Activated CD8-positive, alpha-beta T cell treated with anti-CD3 and anti-CD28 coated beads for 36 hours (primary cell): Measurements from ENCODE around the gene GBP7. TPM values are rescaled to one million over a fixed set of nuclear protein-coding genes. Genes with fewer than 3 reads are reported as not detected.

Experiments
- ATAC-seq: fragments of 200-7000 bp; cut with Tn5 transposase; one replicate; pipeline ENCODE4 v1.10.0; 2021; ENCODE audit warnings: mild to moderate bottlenecking, moderate library complexity
- CTCF ChIA-PET: fragments of 350-600 bp; sonication (Branson Sonifier 250); formaldehyde crosslinking; loops from one replicate; lab custom pipeline; 2021; ENCODE audit warnings: antibody characterized with exemption; lab: Charles Lee
- POLR2A ChIA-PET: fragments of 350-600 bp; sonication (Branson Sonifier 250); formaldehyde crosslinking; loops from one replicate; lab custom pipeline; 2021; ENCODE audit warnings: antibody characterized with exemption; lab: Charles Lee
- DNase-seq: peaks from one replicate; pipeline ENCODE4 v3.0.0-alpha.2; 2020
- H3K27ac Mint-ChIP-seq: one replicate; pipeline ENCODE4 v1.8.0; 2021; ENCODE audit warnings: mild to moderate bottlenecking, mixed read lengths
- H3K27me3 Mint-ChIP-seq: one replicate; pipeline ENCODE4 v1.8.0; 2021; ENCODE audit warnings: mixed read lengths
- H3K36me3 Mint-ChIP-seq: one replicate; pipeline ENCODE4 v1.8.0; 2021; ENCODE audit warnings: low read depth, mixed read lengths
- H3K4me1 Mint-ChIP-seq: one replicate; pipeline ENCODE4 v1.8.0; 2021; ENCODE audit warnings: low read depth, mixed read lengths
- H3K4me3 Mint-ChIP-seq: one replicate; pipeline ENCODE4 v1.8.0; 2021; ENCODE audit warnings: mild to moderate bottlenecking, moderate library complexity, mixed read lengths
- H3K9me3 Mint-ChIP-seq: one replicate; pipeline ENCODE4 v1.8.0; 2021; ENCODE audit warnings: mixed read lengths
- CTCF ChIP-seq: fragments of 200-600 bp; IDR thresholded peaks from one replicate; pipeline ENCODE4 v1.8.0; 2022; ENCODE audit warnings: antibody characterized with exemption, mild to moderate bottlenecking
- intact Hi-C: fragments of 100-400 bp; cut with micrococcal nuclease; formaldehyde crosslinking; loops from one replicate; pipeline ENCODE4 v1.10.0; 2022
- total RNA-seq, 2 experiments: library from RNA; stranded (reverse); gene quantifications; one replicate each; pipeline ENCODE4 v1.2.3, GENCODE V29; 2021

The GBP7 gene
- total RNA-seq, 2 experiments from 2014 or later = 0.11 to 0.20 TPM

GRCh38 chr1:89211035-89211634 lies 35.3 kb upstream of the GBP7 start:
- ChIA-PET POLR2A (no interaction called here), CTCF (no interaction called here)
- DNase-seq (no peak), ATAC-seq (no peak)
- Mint-ChIP-seq H3K27me3 (no peaks in the 10 kb centered on the region), H3K9me3 (peaks cover 13% of the 10 kb centered on the region), H3K4me3 (no peak overlapping the region), H3K27ac (no peak overlapping the region), H3K4me1 (no peaks in the 10 kb centered on the region), H3K36me3 (peaks cover 5% of the 10 kb centered on the region)
- TF ChIP-seq CTCF = no peak
- intact Hi-C loops = no loop called here

GRCh38 chr1:89206373-89206772 lies 30.6 kb upstream of the GBP7 start:
- Mint-ChIP-seq H3K36me3 (peaks cover 27% of the 10 kb centered on the region), H3K4me3 (no peak overlapping the region), H3K27ac (no peak overlapping the region), H3K27me3 (no peaks in the 10 kb centered on the region), H3K9me3 (peaks cover 30% of the 10 kb centered on the region), H3K4me1 (peaks cover 26% of the 10 kb centered on the region)
- ATAC-seq (no peak), DNase-seq (no peak)
- POLR2A ChIA-PET = no interaction called here
- intact Hi-C loops = no loop called here
- TF ChIP-seq CTCF = no peak
- CTCF ChIA-PET = interaction anchor here (2.2 kb wide), 1 partner anchor 8 kb away, joined by 8 read pairs; the partner anchor contains the start of gene GBP4

GRCh38 chr1:89203166-89203565 lies 27.4 kb upstream of the GBP7 start:
- CTCF ChIA-PET = interaction anchor here (1.4 to 2.0 kb wide), 3 partner anchors 63 to 230 kb away, joined by 4 to 7 read pairs (median 5); no protein-coding TSS in a partner anchor
- Mint-ChIP-seq H3K9me3 (peaks cover 22% of the 10 kb centered on the region), H3K4me3 (no peak overlapping the region), H3K27me3 (no peaks in the 10 kb centered on the region), H3K4me1 (peaks cover 42% of the 10 kb centered on the region), H3K27ac (no peak overlapping the region), H3K36me3 (peaks cover 27% of the 10 kb centered on the region)
- no peak for TF ChIP-seq CTCF
- intact Hi-C loops = no loop called here
- DNase-seq = no peak
- peak; percentile 40 for ATAC-seq
- POLR2A ChIA-PET = interaction anchor here (1.2 to 1.9 kb wide), 2 partner anchors 57 to 76 kb away, joined by 6 to 8 read pairs; partner anchors contain the start of gene GBP2

- H3K4me3 Mint-ChIP-seq = peak overlapping the region; percentile 48
- peak; percentile 25 for DNase-seq
- ATAC-seq = peak; percentile 31
- peak overlapping the region; percentile 97 for H3K27ac Mint-ChIP-seq
- no peak for TF ChIP-seq CTCF
- peaks cover 18% of the 10 kb centered on the region for H3K9me3 Mint-ChIP-seq
- ChIA-PET POLR2A (no interaction called here), CTCF (interaction anchor here (1.0 to 1.7 kb wide), 3 partner anchors 58 to 228 kb away, joined by 3 to 5 read pairs (median 5); no protein-coding TSS in a partner anchor)
- H3K36me3 Mint-ChIP-seq = peaks cover 32% of the 10 kb centered on the region
- intact Hi-C loops = no loop called here
- H3K27me3 Mint-ChIP-seq = no peaks in the 10 kb centered on the region
- peaks cover 54% of the 10 kb centered on the region for H3K4me1 Mint-ChIP-seq
These were observed 25.4 kb upstream of the GBP7 start for GRCh38 chr1:89201106-89201794.

GRCh38 chr1:89200663-89201062 lies 24.9 kb upstream of the GBP7 start:
- Mint-ChIP-seq H3K27me3 (no peaks in the 10 kb centered on the region), H3K4me1 (peaks cover 60% of the 10 kb centered on the region), H3K9me3 (peaks cover 17% of the 10 kb centered on the region), H3K27ac (peak overlapping the region; percentile 97), H3K36me3 (peaks cover 35% of the 10 kb centered on the region), H3K4me3 (peak overlapping the region; percentile 48)
- no peak for DNase-seq
- intact Hi-C loops = no loop called here
- ChIA-PET POLR2A (interaction anchor here (0.8 to 3.1 kb wide), 6 partner anchors 11 to 101 kb away, joined by 3 to 58 read pairs (median 5); partner anchors contain the start of genes GBP2 and GBP5), CTCF (interaction anchor here (1.1 kb wide), 1 partner anchor 216 kb away, joined by 3 read pairs; no protein-coding TSS in a partner anchor)
- ATAC-seq = peak; percentile 52
- no peak for TF ChIP-seq CTCF
